AG04450 (cell line): ENCODE results near the gene ACTG2. TPM values are rescaled to one million over a fixed set of nuclear protein-coding genes. Genes with fewer than 3 reads are reported as not detected.

ENCODE experiments used
- CTCF ChIA-PET: fragments of 300-600, 350-600 bp; formaldehyde crosslinking; extraction: SDS; loops from one replicate; lab custom pipeline; 2022; ENCODE audit warnings: antibody characterized with exemption, inconsistent platforms; lab: Charles Lee
- POLR2A ChIA-PET: fragments of 350-600 bp; formaldehyde crosslinking; extraction: SDS; loops from one replicate; lab custom pipeline; 2021; ENCODE audit warnings: antibody characterized with exemption, inconsistent platforms; lab: Yijun Ruan, JAX
- DNase-seq: peaks from one replicate; pipeline ENCODE4 v3.0.0-alpha.2; 2011; ENCODE audit warnings: low read depth, low spot score
- H3K27ac ChIP-seq: one replicate; pipeline ENCODE4 v1.5.1; 2012; ENCODE audit warnings: low read depth, low read length, control low read depth
- H3K27me3 ChIP-seq: one replicate; pipeline ENCODE4 v1.6.0; 2012; ENCODE audit warnings: low read length; ENCODE audit not compliant: control insufficient read depth, insufficient read depth
- H3K4me3 ChIP-seq: 2 replicates; pipeline ENCODE4 v1.5.1; 2011; ENCODE audit warnings: mild to moderate bottlenecking, low read depth, low read length, control low read depth
- H3K9me3 ChIP-seq: 2 replicates; pipeline ENCODE4 v1.5.1; 2012; ENCODE audit warnings: low read length; ENCODE audit not compliant: control insufficient read depth, insufficient read depth
- CTCF ChIP-seq: IDR thresholded peaks from 2 replicates; pipeline ENCODE4 v1.5.1; 2011; ENCODE audit warnings: low read depth, low read length, control low read depth, inconsistent platforms
- polyA plus RNA-seq: library from polyadenylated mRNA; depleted of rRNA; stranded (reverse); fragments of >200 nt; gene quantifications from 2 replicates; pipeline ENCODE4 v1.2.3, GENCODE V29; 2011

The ACTG2 gene
- polyA plus RNA-seq, 1 experiment, result 641 TPM

GRCh38 chr2:73855526-73855925 is 37.3 kb upstream of the ACTG2 start:
- Histone ChIP-seq H3K4me3 (no peak overlapping the region), H3K27ac (no peak overlapping the region), H3K27me3 (no peaks in the 10 kb centered on the region), H3K9me3 (no peaks in the 10 kb centered on the region)
- TF ChIP-seq CTCF, result no peak
- ChIA-PET POLR2A (interaction anchor here (0.6 kb wide), 1 partner anchor 19 kb away, joined by 4 read pairs; no protein-coding TSS in a partner anchor), CTCF (no interaction called here)
- DNase-seq, result no peak

DNA sequence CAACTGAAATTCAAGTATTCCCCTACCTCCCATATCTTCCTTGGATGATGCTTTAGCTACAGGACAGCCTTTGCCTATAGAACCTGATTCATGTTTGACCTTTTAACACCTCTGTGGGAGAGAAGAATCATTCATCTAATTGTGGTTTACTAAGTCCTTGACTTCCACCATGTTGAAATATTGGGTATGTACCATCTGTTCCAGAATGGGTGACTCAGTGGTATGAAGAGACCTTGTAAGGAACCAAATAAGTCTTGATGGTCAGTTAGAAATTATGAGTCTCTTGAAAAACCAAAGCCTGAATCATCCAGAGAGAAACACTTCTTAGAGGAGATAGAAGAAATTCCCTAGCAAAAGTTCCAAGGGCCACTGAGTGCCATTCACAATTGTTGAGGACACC is 36.6 kb upstream of the ACTG2 start:
- no peaks in the 10 kb centered on the region for H3K9me3 ChIP-seq
- DNase-seq, result peak; percentile 78
- no peak overlapping the region for H3K4me3 ChIP-seq
- H3K27ac ChIP-seq, result peak overlapping the region; percentile 58
- H3K27me3 ChIP-seq, result no peaks in the 10 kb centered on the region
- ChIA-PET POLR2A (interaction anchor here (0.6 kb wide), 1 partner anchor 18 kb away, joined by 4 read pairs; no protein-coding TSS in a partner anchor), CTCF (no interaction called here)
- no peak for TF ChIP-seq CTCF

GRCh38 chr2:73859721-73860586 is 32.9 kb upstream of the ACTG2 start:
- ChIA-PET POLR2A (no interaction called here), CTCF (interaction anchor here (0.6 kb wide), 1 partner anchor 239 kb away, joined by 4 read pairs; no protein-coding TSS in a partner anchor)
- TF ChIP-seq CTCF, result no peak
- peak; percentile 75 for DNase-seq
- Histone ChIP-seq H3K27ac (no peak overlapping the region), H3K9me3 (no peaks in the 10 kb centered on the region), H3K4me3 (no peak overlapping the region), H3K27me3 (no peaks in the 10 kb centered on the region)

- POLR2A ChIA-PET, result no interaction called here
- no peaks in the 10 kb centered on the region for H3K9me3 ChIP-seq
- H3K27ac ChIP-seq, result no peak overlapping the region
- H3K27me3 ChIP-seq, result no peaks in the 10 kb centered on the region
- CTCF ChIA-PET, result interaction anchor here (2.4 kb wide), 1 partner anchor 36 kb away, joined by 8 read pairs; no protein-coding TSS in a partner anchor
- no peak overlapping the region for H3K4me3 ChIP-seq
- TF ChIP-seq CTCF, result no peak
- no peak for DNase-seq
These were observed 29.8 kb upstream of the ACTG2 start for GRCh38 chr2:73862987-73863386.
